H9 (cell line): Measurements from ENCODE around the gene SLTM. TPM values are rescaled to one million over a fixed set of nuclear protein-coding genes. Genes with fewer than 3 reads are reported as not detected.

Source experiments
- DNase-seq: peaks from one replicate; pipeline ENCODE4 v3.0.0-alpha.2; 2017
- H2AFZ ChIP-seq: one replicate; pipeline ENCODE4 v1.6.1; 2013; ENCODE audit warnings: mild to moderate bottlenecking, low read length, control low read depth, moderate library complexity
- H2AK5ac ChIP-seq: 2 replicates; pipeline ENCODE4 v1.6.1; 2013; ENCODE audit warnings: low read length, control low read depth, mixed read lengths; ENCODE audit not compliant: insufficient read length
- H2BK120ac ChIP-seq: one replicate; pipeline ENCODE4 v1.6.1; 2013; ENCODE audit warnings: low read depth, mild to moderate bottlenecking, low read length, control low read depth, inconsistent platforms; ENCODE audit not compliant: poor library complexity, severe bottlenecking
- H2BK12ac ChIP-seq: 2 replicates; pipeline ENCODE4 v1.6.1; 2013; ENCODE audit warnings: low read length, control low read depth, mixed read lengths, low read depth; ENCODE audit not compliant: insufficient read length
- H2BK15ac ChIP-seq: 2 replicates; pipeline ENCODE4 v1.6.1; 2013; ENCODE audit warnings: low read depth, low read length, control low read depth
- H2BK20ac ChIP-seq: one replicate; pipeline ENCODE4 v1.6.1; 2013; ENCODE audit warnings: low read depth, mild to moderate bottlenecking, low read length, control low read depth, inconsistent platforms; ENCODE audit not compliant: poor library complexity, severe bottlenecking
- H2BK5ac ChIP-seq: 2 replicates; pipeline ENCODE4 v1.6.1; 2013; ENCODE audit warnings: low read length, control low read depth, mixed read lengths; ENCODE audit not compliant: insufficient read length
- H3K14ac ChIP-seq: 2 replicates; pipeline ENCODE4 v1.6.1; 2013; ENCODE audit warnings: low read length, control low read depth; ENCODE audit not compliant: insufficient read depth
- H3K18ac ChIP-seq: 2 replicates; pipeline ENCODE4 v1.6.1; 2013; ENCODE audit warnings: low read depth, mild to moderate bottlenecking, mixed read lengths, low read length, control low read depth; ENCODE audit not compliant: insufficient read length
- H3K23ac ChIP-seq: 2 replicates; pipeline ENCODE4 v1.6.1; 2013; ENCODE audit warnings: low read length, control low read depth, mixed read lengths, low read depth; ENCODE audit not compliant: insufficient read length
- H3K23me2 ChIP-seq: 2 replicates; pipeline ENCODE4 v1.6.1; 2013; ENCODE audit warnings: low read depth, mild to moderate bottlenecking, mixed read lengths, low read length, control low read depth; ENCODE audit not compliant: insufficient read length, poor library complexity, severe bottlenecking
- H3K27ac ChIP-seq: 2 replicates; pipeline ENCODE4 v1.5.1; 2013; ENCODE audit warnings: low read length, control low read depth, mixed read lengths, low read depth; ENCODE audit not compliant: insufficient read length
- H3K27me3 ChIP-seq: 2 replicates; pipeline ENCODE4 v1.6.1; 2013; ENCODE audit warnings: low read length, control low read depth, inconsistent platforms; ENCODE audit not compliant: insufficient read depth
- H3K4ac ChIP-seq: 2 replicates; pipeline ENCODE4 v1.6.1; 2013; ENCODE audit warnings: low read depth, mild to moderate bottlenecking, control low read depth, inconsistent platforms, low read length, moderate library complexity
- H3K4me1 ChIP-seq: 2 replicates; pipeline ENCODE4 v1.6.1; 2013; ENCODE audit warnings: low read length, control low read depth, inconsistent platforms; ENCODE audit not compliant: insufficient read depth
- H3K4me2 ChIP-seq: 2 replicates; pipeline ENCODE4 v1.6.1; 2013; ENCODE audit warnings: low read length, control low read depth, mixed read lengths; ENCODE audit not compliant: insufficient read length, insufficient read depth
- H3K56ac ChIP-seq: 2 replicates; pipeline ENCODE4 v1.6.1; 2013; ENCODE audit warnings: low read depth, mild to moderate bottlenecking, mixed read lengths, low read length, control low read depth; ENCODE audit not compliant: insufficient read length
- H3K79me1 ChIP-seq: 2 replicates; pipeline ENCODE4 v1.6.1; 2013; ENCODE audit warnings: low read depth, mild to moderate bottlenecking, moderate library complexity, low read length, control low read depth, inconsistent platforms; ENCODE audit not compliant: insufficient read depth, poor library complexity, severe bottlenecking
- H3K79me2 ChIP-seq: 2 replicates; pipeline ENCODE4 v1.6.1; 2013; ENCODE audit warnings: low read length, control low read depth, inconsistent platforms; ENCODE audit not compliant: insufficient read depth
- H3K9ac ChIP-seq: 2 replicates; pipeline ENCODE4 v1.6.1; 2013; ENCODE audit warnings: low read length, control low read depth, mixed read lengths; ENCODE audit not compliant: insufficient read length; ENCODE audit errors: extremely low read depth
- H3K9me3 ChIP-seq: one replicate; pipeline ENCODE4 v1.6.1; 2013; ENCODE audit warnings: low read depth, low read length, inconsistent platforms; ENCODE audit not compliant: control insufficient read depth
- H3T11ph ChIP-seq: one replicate; pipeline ENCODE4 v1.6.1; 2013; ENCODE audit warnings: mild to moderate bottlenecking, low read length, control low read depth, inconsistent platforms
- H4K20me1 ChIP-seq: one replicate; pipeline ENCODE4 v1.6.1; 2013; ENCODE audit not compliant: control insufficient read depth, insufficient read length, insufficient read depth
- H4K5ac ChIP-seq: 2 replicates; pipeline ENCODE4 v1.6.1; 2013; ENCODE audit warnings: low read depth, mild to moderate bottlenecking, mixed read lengths, low read length, control low read depth; ENCODE audit not compliant: insufficient read length
- H4K8ac ChIP-seq: replicated peaks from 2 replicates; pipeline ENCODE4 v1.6.1; 2013; ENCODE audit warnings: low read length, control low read depth, mixed read lengths, low read depth; ENCODE audit not compliant: insufficient read length
- H4K91ac ChIP-seq: 2 replicates; pipeline ENCODE4 v1.6.1; 2013; ENCODE audit warnings: low read depth, mild to moderate bottlenecking, moderate library complexity, mixed read lengths, low read length, control low read depth; ENCODE audit not compliant: insufficient read length
- H3K27ac Mint-ChIP-seq, 3 experiments: 2 replicates in 2 of 3; 3 replicates in 1 of 3; pipeline ENCODE4 v1.8.0; 2020 to 2021; ENCODE audit warnings: mixed read lengths in 3 of 3, mild to moderate bottlenecking in 1 of 3, moderate library complexity in 1 of 3
- H3K27me3 Mint-ChIP-seq: 2 replicates; pipeline ENCODE4 v1.8.0; 2021; ENCODE audit warnings: low read depth, mild to moderate bottlenecking, moderate library complexity, mixed read lengths
- H3K36me3 Mint-ChIP-seq, 3 experiments: 2 replicates in 2 of 3; 3 replicates in 1 of 3; pipeline ENCODE4 v1.8.0; 2020 to 2021; ENCODE audit warnings: low read depth in 3 of 3, mixed read lengths in 3 of 3; ENCODE audit not compliant: insufficient read depth in 1 of 3
- H3K4me1 Mint-ChIP-seq, 2 experiments: 2 replicates each; pipeline ENCODE4 v1.8.0; 2020; ENCODE audit warnings: mixed read lengths in 2 of 2
- H3K4me3 Mint-ChIP-seq, 2 experiments: 2 replicates in 1 of 2; 3 replicates in 1 of 2; pipeline ENCODE4 v1.8.0; 2020 to 2021; ENCODE audit warnings: mild to moderate bottlenecking in 2 of 2, mixed read lengths in 2 of 2, moderate library complexity in 1 of 2
- H3K9me3 Mint-ChIP-seq, 2 experiments: 2 replicates in 1 of 2; 3 replicates in 1 of 2; pipeline ENCODE4 v1.8.0; 2020; ENCODE audit warnings: mild to moderate bottlenecking in 2 of 2, mixed read lengths in 2 of 2, moderate library complexity in 1 of 2
- WGBS: extraction: QIAGEN DNeasy Blood & Tissue Kit; methylation state at CpG from one replicate; pipeline ENCODE4 v1.1.7; 2013; ENCODE audit warnings: missing lambda C conversion rate, low lambda C conversion rate, mixed read lengths; ENCODE audit not compliant: insufficient read length; ENCODE audit errors: extremely low coverage; 5-methylcytosine and 5-hydroxymethylcytosine counted together
- total RNA-seq: library from RNA; stranded (reverse); gene quantifications from 2 replicates; pipeline ENCODE4 v1.2.1, GENCODE V29; 2021
- TF ChIP-seq, protein P1 (sequence below): fragments of 200-600 bp; sonication (generic); conservative IDR thresholded peaks from 3 replicates; pipeline ENCODE4 v1.8.0; 2021; ENCODE audit warnings: antibody characterized with exemption, mild to moderate bottlenecking

SLTM gene
- total RNA-seq, 1 experiment from 2014 or later = 132 TPM

DNA sequence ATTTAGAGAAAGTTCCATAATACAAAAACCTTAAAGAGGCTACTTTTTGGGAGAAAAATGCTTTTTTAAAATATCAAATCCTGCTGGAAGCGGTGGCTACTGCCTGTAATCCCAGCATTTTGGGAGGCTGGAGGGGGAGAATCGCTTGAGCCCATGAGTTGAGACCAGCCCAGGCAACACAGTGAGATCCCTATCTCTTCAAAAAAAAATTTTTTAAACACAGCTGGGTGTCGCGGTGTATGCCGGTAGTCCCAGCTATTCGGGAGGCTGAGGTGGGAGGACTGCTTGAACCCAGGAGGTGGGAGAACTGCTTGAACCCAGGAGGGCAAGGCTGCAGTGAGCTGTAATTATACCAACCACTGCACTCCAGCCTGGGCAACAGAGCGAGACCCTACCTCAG is 14.2 kb downstream of the SLTM start:
- Histone ChIP-seq H3K27ac (no peak overlapping the region), H3K9ac (no peak overlapping the region), H3K4ac (no peak overlapping the region), H3K23me2 (no peaks in the 10 kb centered on the region), H2BK120ac (no peak overlapping the region), H2BK5ac (no peak overlapping the region), H3K27me3 (no peaks in the 10 kb centered on the region), H4K8ac (no peak overlapping the region), H3K79me2 (peaks cover 24% of the 10 kb centered on the region; the same call in 1 of the 2 replicates), H2BK20ac (no peak overlapping the region), H3K79me1 (peaks cover 9% of the 10 kb centered on the region), H4K20me1 (no peaks in the 10 kb centered on the region), H3K56ac (no peak overlapping the region), H2AFZ (no peak overlapping the region), H3K14ac (no peak overlapping the region), H3K18ac (no peak overlapping the region), H3T11ph (no peak overlapping the region), H2AK5ac (no peak overlapping the region), H3K23ac (no peak overlapping the region), H3K9me3 (no peaks in the 10 kb centered on the region), H2BK15ac (no peak overlapping the region), H3K4me2 (no peak overlapping the region), H3K4me1 (no peaks in the 10 kb centered on the region), H2BK12ac (no peak overlapping the region), H4K91ac (no peak overlapping the region), H4K5ac (no peak overlapping the region)
- H3K4me1 Mint-ChIP-seq = peaks cover 2 to 3% of the 10 kb centered on the region in 2 experiments
- TF ChIP-seq, protein P1, sequence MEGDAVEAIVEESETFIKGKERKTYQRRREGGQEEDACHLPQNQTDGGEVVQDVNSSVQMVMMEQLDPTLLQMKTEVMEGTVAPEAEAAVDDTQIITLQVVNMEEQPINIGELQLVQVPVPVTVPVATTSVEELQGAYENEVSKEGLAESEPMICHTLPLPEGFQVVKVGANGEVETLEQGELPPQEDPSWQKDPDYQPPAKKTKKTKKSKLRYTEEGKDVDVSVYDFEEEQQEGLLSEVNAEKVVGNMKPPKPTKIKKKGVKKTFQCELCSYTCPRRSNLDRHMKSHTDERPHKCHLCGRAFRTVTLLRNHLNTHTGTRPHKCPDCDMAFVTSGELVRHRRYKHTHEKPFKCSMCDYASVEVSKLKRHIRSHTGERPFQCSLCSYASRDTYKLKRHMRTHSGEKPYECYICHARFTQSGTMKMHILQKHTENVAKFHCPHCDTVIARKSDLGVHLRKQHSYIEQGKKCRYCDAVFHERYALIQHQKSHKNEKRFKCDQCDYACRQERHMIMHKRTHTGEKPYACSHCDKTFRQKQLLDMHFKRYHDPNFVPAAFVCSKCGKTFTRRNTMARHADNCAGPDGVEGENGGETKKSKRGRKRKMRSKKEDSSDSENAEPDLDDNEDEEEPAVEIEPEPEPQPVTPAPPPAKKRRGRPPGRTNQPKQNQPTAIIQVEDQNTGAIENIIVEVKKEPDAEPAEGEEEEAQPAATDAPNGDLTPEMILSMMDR = no peak
- WGBS = no CpG with 5 or more reads among the region's 7 CpGs
- H3K27me3 Mint-ChIP-seq = no peaks in the 10 kb centered on the region
- no peak overlapping the region for H3K27ac Mint-ChIP-seq
- H3K9me3 Mint-ChIP-seq = no peaks in the 10 kb centered on the region
- H3K4me3 Mint-ChIP-seq = no peak overlapping the region
- H3K36me3 Mint-ChIP-seq = peaks cover 22 to 60% (median 46%) of the 10 kb centered on the region in 3 experiments
- DNase-seq = no peak
